ENCODE results near the gene ASPG. TPM values are rescaled to one million over a fixed set of nuclear protein-coding genes. Genes with fewer than 3 reads are reported as not detected.

Gene ASPG
- total and polyA plus RNA-seq, 2 experiments from 2014 or later, result 5.9 to 20.3 TPM

- DNase-seq (ENCODE audit: low spot score), result peak; percentile 13
- H3K4me2 ChIP-seq, result no peak overlapping the region
- H3K36me3 ChIP-seq (replicated peaks; ENCODE audit: insufficient read depth, low read depth), result no peaks in the 10 kb centered on the region
- peaks cover 3% of the 10 kb centered on the region for H3K27me3 ChIP-seq
- H2AFZ ChIP-seq, result no peak overlapping the region
- no peaks in the 10 kb centered on the region for H3K9me3 ChIP-seq (ENCODE audit: low read depth)
- peaks cover 14% of the 10 kb centered on the region for H3K4me1 ChIP-seq (ENCODE audit: insufficient read depth)
- H3K27ac ChIP-seq, result no peak overlapping the region
- no peaks in the 10 kb centered on the region for H4K20me1 ChIP-seq (ENCODE audit: insufficient read depth, poor library complexity, severe bottlenecking)
- H3K4me3 ChIP-seq, result no peak overlapping the region
- TF ChIP-seq EZH2 (IDR thresholded peaks at IDR 0.05; ENCODE audit: borderline replicate concordance) (no peak), EZH2phosphoT487 (IDR thresholded peaks at IDR 0.05; ENCODE audit: low read depth, severe bottlenecking, unreplicated experiment) (no peak), CTCF (IDR thresholded peaks at IDR 0.05; ENCODE audit: poor library complexity) (no peak)
- H3K9me2 ChIP-seq (replicated peaks; ENCODE audit: insufficient read depth), result no peaks in the 10 kb centered on the region
- H3K79me2 ChIP-seq, result no peaks in the 10 kb centered on the region
- WGBS (ENCODE audit: low lambda C conversion rate, missing lambda C conversion rate), result 87% methylated on average over 17 of the region's 17 CpGs
Measured at GRCh38 chr14:104081261-104081835, 4.2 kb upstream of the ASPG start.

GRCh38 chr14:104081951-104082464 is 3.5 kb upstream of the ASPG start:
- Histone ChIP-seq H3K9me3 (ENCODE audit: low read depth) (no peaks in the 10 kb centered on the region), H3K4me3 (no peak overlapping the region), H2AFZ (no peak overlapping the region), H3K9me2 (replicated peaks; ENCODE audit: insufficient read depth) (no peaks in the 10 kb centered on the region), H3K79me2 (no peaks in the 10 kb centered on the region), H3K4me1 (ENCODE audit: insufficient read depth) (peaks cover 14% of the 10 kb centered on the region), H4K20me1 (ENCODE audit: insufficient read depth, poor library complexity, severe bottlenecking) (no peaks in the 10 kb centered on the region), H3K27ac (no peak overlapping the region), H3K27me3 (peaks cover 3% of the 10 kb centered on the region), H3K36me3 (replicated peaks; ENCODE audit: insufficient read depth, low read depth) (no peaks in the 10 kb centered on the region), H3K4me2 (no peak overlapping the region)
- WGBS (ENCODE audit: low lambda C conversion rate, missing lambda C conversion rate), result 97% methylated on average over 15 of the region's 15 CpGs
- no peak for DNase-seq (ENCODE audit: low spot score)
- TF ChIP-seq CTCF (IDR thresholded peaks at IDR 0.05; ENCODE audit: poor library complexity) (no peak), EZH2 (IDR thresholded peaks at IDR 0.05; ENCODE audit: borderline replicate concordance) (no peak), EZH2phosphoT487 (IDR thresholded peaks at IDR 0.05; ENCODE audit: low read depth, severe bottlenecking, unreplicated experiment) (no peak)

GRCh38 chr14:104082807-104083206 is 2.7 kb upstream of the ASPG start:
- Histone ChIP-seq H3K27me3 (peaks cover 3% of the 10 kb centered on the region), H3K36me3 (replicated peaks; ENCODE audit: insufficient read depth, low read depth) (no peaks in the 10 kb centered on the region), H3K4me2 (no peak overlapping the region), H3K79me2 (no peaks in the 10 kb centered on the region), H3K4me3 (no peak overlapping the region), H4K20me1 (ENCODE audit: insufficient read depth, poor library complexity, severe bottlenecking) (no peaks in the 10 kb centered on the region), H3K27ac (no peak overlapping the region), H3K4me1 (ENCODE audit: insufficient read depth) (peaks cover 20% of the 10 kb centered on the region), H3K9me2 (replicated peaks; ENCODE audit: insufficient read depth) (no peaks in the 10 kb centered on the region), H2AFZ (no peak overlapping the region), H3K9me3 (ENCODE audit: low read depth) (no peaks in the 10 kb centered on the region)
- WGBS (ENCODE audit: low lambda C conversion rate, missing lambda C conversion rate), result 80% methylated on average over 12 of the region's 12 CpGs
- TF ChIP-seq EZH2 (IDR thresholded peaks at IDR 0.05; ENCODE audit: borderline replicate concordance), result no peak
- TF ChIP-seq CTCF (IDR thresholded peaks at IDR 0.05; ENCODE audit: poor library complexity), result no peak
- no peak for TF ChIP-seq EZH2phosphoT487 (IDR thresholded peaks at IDR 0.05; ENCODE audit: low read depth, severe bottlenecking, unreplicated experiment)
- DNase-seq (ENCODE audit: low spot score), result no peak

All from hepatocyte (in vitro differentiated cells).